Measurements from ENCODE around the gene TATDN3.
A peak's percentile ranks its signal among the peaks of the same experiment; 100 is the strongest.

Gene TATDN3

GRCh38 chr1:212791676-212792395, at the start of gene TATDN3, which contains the start of gene NSL1:
Gene TATDN3 (plus strand): TSS chr1:212791894. CDS start chr1:212791922, 28 bp downstream.
Gene NSL1 (minus strand): TSS chr1:212791777. CDS start chr1:212791763, 14 bp downstream.
- no peaks in the 10 kb centered on the region for H3K27me3 ChIP-seq (ENCODE audit: control insufficient read depth in 1 of 2, insufficient read depth in 2 of 2, low read length in 2 of 2)
- H3K27ac ChIP-seq (ENCODE audit: low read length) = peak within 1 kb of the TSS; percentile 96
- H3K9me3 ChIP-seq (ENCODE audit: control insufficient read depth in 2 of 2, low read length in 2 of 2) = no peaks in the 10 kb centered on the region
- H3K4me3 ChIP-seq (ENCODE audit: low read length in 2 of 2) = peak within 1 kb of the TSS; percentile 99
- peak within 1 kb of the TSS; percentile 100 for H3K9ac ChIP-seq (ENCODE audit: low read length in 2 of 2)
- peaks cover 11% of the 10 kb centered on the region for H3K4me1 ChIP-seq (ENCODE audit: control insufficient read depth, insufficient read depth, low read length)
- peaks cover under 1 to 1% of the 10 kb centered on the region in 2 donors for H3K36me3 ChIP-seq (ENCODE audit: control insufficient read depth in 2 of 2, insufficient read depth in 2 of 2, low read length in 2 of 2)

GRCh38 chr1:212743901-212744475, 47.7 kb upstream of the TATDN3 start:
- no peaks in the 10 kb centered on the region for H3K9me3 ChIP-seq (ENCODE audit: control insufficient read depth in 2 of 2, low read length in 2 of 2)
- no peaks in the 10 kb centered on the region for H3K27me3 ChIP-seq (ENCODE audit: control insufficient read depth in 1 of 2, insufficient read depth in 2 of 2, low read length in 2 of 2)
- no peak overlapping the region for H3K9ac ChIP-seq (ENCODE audit: low read length in 2 of 2)
- no peaks in the 10 kb centered on the region for H3K4me1 ChIP-seq (ENCODE audit: control insufficient read depth, insufficient read depth, low read length)
- H3K27ac ChIP-seq (ENCODE audit: low read length) = no peak overlapping the region
- H3K4me3 ChIP-seq (ENCODE audit: low read length in 2 of 2) = no peak overlapping the region
- no peaks in the 10 kb centered on the region for H3K36me3 ChIP-seq (ENCODE audit: control insufficient read depth in 2 of 2, insufficient read depth in 2 of 2, low read length in 2 of 2)

GRCh38 chr1:212745303-212745702, 46.4 kb upstream of the TATDN3 start:
- Histone ChIP-seq H3K4me1 (ENCODE audit: control insufficient read depth, insufficient read depth, low read length) (no peaks in the 10 kb centered on the region), H3K27me3 (ENCODE audit: control insufficient read depth in 1 of 2, insufficient read depth in 2 of 2, low read length in 2 of 2) (no peaks in the 10 kb centered on the region), H3K36me3 (ENCODE audit: control insufficient read depth in 2 of 2, insufficient read depth in 2 of 2, low read length in 2 of 2) (no peaks in the 10 kb centered on the region), H3K27ac (ENCODE audit: low read length) (no peak overlapping the region), H3K9me3 (ENCODE audit: control insufficient read depth in 2 of 2, low read length in 2 of 2) (no peaks in the 10 kb centered on the region), H3K9ac (ENCODE audit: low read length in 2 of 2) (no peak overlapping the region), H3K4me3 (ENCODE audit: low read length in 2 of 2) (no peak overlapping the region)

GRCh38 chr1:212746546-212746945, 45.1 kb upstream of the TATDN3 start:
- no peak overlapping the region for H3K4me3 ChIP-seq (ENCODE audit: low read length in 2 of 2)

GRCh38 chr1:212749821-212750535, 41.7 kb upstream of the TATDN3 start:
- H3K4me1 ChIP-seq (ENCODE audit: control insufficient read depth, insufficient read depth, low read length) = no peaks in the 10 kb centered on the region
- H3K27me3 ChIP-seq (ENCODE audit: control insufficient read depth in 1 of 2, insufficient read depth in 2 of 2, low read length in 2 of 2) = no peaks in the 10 kb centered on the region
- no peaks in the 10 kb centered on the region for H3K9me3 ChIP-seq (ENCODE audit: control insufficient read depth in 2 of 2, low read length in 2 of 2)
- H3K9ac ChIP-seq (ENCODE audit: low read length in 2 of 2) = no peak overlapping the region
- no peaks in the 10 kb centered on the region for H3K36me3 ChIP-seq (ENCODE audit: control insufficient read depth in 2 of 2, insufficient read depth in 2 of 2, low read length in 2 of 2)
- no peak overlapping the region for H3K4me3 ChIP-seq (ENCODE audit: low read length in 2 of 2)
- H3K27ac ChIP-seq (ENCODE audit: low read length) = no peak overlapping the region

More at GRCh38 chr1:212746546-212746945, 45.1 kb upstream of the TATDN3 start:
- no peaks in the 10 kb centered on the region for H3K4me1 ChIP-seq (ENCODE audit: control insufficient read depth, insufficient read depth, low read length)
- H3K36me3 ChIP-seq (ENCODE audit: control insufficient read depth in 2 of 2, insufficient read depth in 2 of 2, low read length in 2 of 2) = no peaks in the 10 kb centered on the region
- H3K27me3 ChIP-seq (ENCODE audit: control insufficient read depth in 1 of 2, insufficient read depth in 2 of 2, low read length in 2 of 2) = no peaks in the 10 kb centered on the region
- H3K9me3 ChIP-seq (ENCODE audit: control insufficient read depth in 2 of 2, low read length in 2 of 2) = no peaks in the 10 kb centered on the region
- no peak overlapping the region for H3K27ac ChIP-seq (ENCODE audit: low read length)
- H3K9ac ChIP-seq (ENCODE audit: low read length in 2 of 2) = no peak overlapping the region

- H3K4me3 ChIP-seq (ENCODE audit: low read length in 2 of 2) = peak overlapping the region; percentile 30 to 57
- no peaks in the 10 kb centered on the region for H3K4me1 ChIP-seq (ENCODE audit: control insufficient read depth, insufficient read depth, low read length)
- no peaks in the 10 kb centered on the region for H3K36me3 ChIP-seq (ENCODE audit: control insufficient read depth in 2 of 2, insufficient read depth in 2 of 2, low read length in 2 of 2)
- no peaks in the 10 kb centered on the region for H3K9me3 ChIP-seq (ENCODE audit: control insufficient read depth in 2 of 2, low read length in 2 of 2)
- no peak overlapping the region for H3K9ac ChIP-seq (ENCODE audit: low read length in 2 of 2)
- H3K27ac ChIP-seq (ENCODE audit: low read length) = no peak overlapping the region
- no peaks in the 10 kb centered on the region for H3K27me3 ChIP-seq (ENCODE audit: control insufficient read depth in 1 of 2, insufficient read depth in 2 of 2, low read length in 2 of 2)
Measured at GRCh38 chr1:212752252-212752933, 39.3 kb upstream of the TATDN3 start.

GRCh38 chr1:212752934-212753497, 38.7 kb upstream of the TATDN3 start:
- Histone ChIP-seq H3K4me1 (ENCODE audit: control insufficient read depth, insufficient read depth, low read length) (no peaks in the 10 kb centered on the region), H3K4me3 (ENCODE audit: low read length in 2 of 2) (peak overlapping the region; percentile 30 to 57), H3K27ac (ENCODE audit: low read length) (no peak overlapping the region), H3K36me3 (ENCODE audit: control insufficient read depth in 2 of 2, insufficient read depth in 2 of 2, low read length in 2 of 2) (no peaks in the 10 kb centered on the region), H3K9ac (ENCODE audit: low read length in 2 of 2) (peak overlapping the region in 1 of 2 donors; percentile 23), H3K27me3 (ENCODE audit: control insufficient read depth in 1 of 2, insufficient read depth in 2 of 2, low read length in 2 of 2) (no peaks in the 10 kb centered on the region), H3K9me3 (ENCODE audit: control insufficient read depth in 2 of 2, low read length in 2 of 2) (no peaks in the 10 kb centered on the region)

GRCh38 chr1:212753749-212754148, 37.9 kb upstream of the TATDN3 start:
- no peaks in the 10 kb centered on the region for H3K27me3 ChIP-seq (ENCODE audit: control insufficient read depth in 1 of 2, insufficient read depth in 2 of 2, low read length in 2 of 2)
- no peak overlapping the region for H3K9ac ChIP-seq (ENCODE audit: low read length in 2 of 2)
- H3K9me3 ChIP-seq (ENCODE audit: control insufficient read depth in 2 of 2, low read length in 2 of 2) = no peaks in the 10 kb centered on the region
- no peak overlapping the region for H3K27ac ChIP-seq (ENCODE audit: low read length)
- no peak overlapping the region for H3K4me3 ChIP-seq (ENCODE audit: low read length in 2 of 2)
- H3K4me1 ChIP-seq (ENCODE audit: control insufficient read depth, insufficient read depth, low read length) = no peaks in the 10 kb centered on the region
- no peaks in the 10 kb centered on the region for H3K36me3 ChIP-seq (ENCODE audit: control insufficient read depth in 2 of 2, insufficient read depth in 2 of 2, low read length in 2 of 2)

GRCh38 chr1:212754193-212754592, 37.5 kb upstream of the TATDN3 start:
- H3K4me1 ChIP-seq (ENCODE audit: control insufficient read depth, insufficient read depth, low read length) = no peaks in the 10 kb centered on the region
- no peaks in the 10 kb centered on the region for H3K27me3 ChIP-seq (ENCODE audit: control insufficient read depth in 1 of 2, insufficient read depth in 2 of 2, low read length in 2 of 2)
- no peak overlapping the region for H3K9ac ChIP-seq (ENCODE audit: low read length in 2 of 2)
- no peak overlapping the region for H3K4me3 ChIP-seq (ENCODE audit: low read length in 2 of 2)
- H3K9me3 ChIP-seq (ENCODE audit: control insufficient read depth in 2 of 2, low read length in 2 of 2) = no peaks in the 10 kb centered on the region
- no peak overlapping the region for H3K27ac ChIP-seq (ENCODE audit: low read length)
- H3K36me3 ChIP-seq (ENCODE audit: control insufficient read depth in 2 of 2, insufficient read depth in 2 of 2, low read length in 2 of 2) = no peaks in the 10 kb centered on the region

GRCh38 chr1:212754680-212755079, 37.0 kb upstream of the TATDN3 start:
- H3K27me3 ChIP-seq (ENCODE audit: control insufficient read depth in 1 of 2, insufficient read depth in 2 of 2, low read length in 2 of 2) = no peaks in the 10 kb centered on the region
- no peak overlapping the region for H3K27ac ChIP-seq (ENCODE audit: low read length)
- H3K4me1 ChIP-seq (ENCODE audit: control insufficient read depth, insufficient read depth, low read length) = no peaks in the 10 kb centered on the region
- H3K9me3 ChIP-seq (ENCODE audit: control insufficient read depth in 2 of 2, low read length in 2 of 2) = no peaks in the 10 kb centered on the region
- H3K36me3 ChIP-seq (ENCODE audit: control insufficient read depth in 2 of 2, insufficient read depth in 2 of 2, low read length in 2 of 2) = no peaks in the 10 kb centered on the region
- no peak overlapping the region for H3K9ac ChIP-seq (ENCODE audit: low read length in 2 of 2)
- H3K4me3 ChIP-seq (ENCODE audit: low read length in 2 of 2) = no peak overlapping the region

Measured in stomach smooth muscle (tissue), 2 donors.